HG03045 (cell line): ENCODE results near the gene RIOK1.
"Not testable (repeated sequence)": the region's sequence is repeated elsewhere in the genome, so short reads cannot be mapped to it uniquely, and the experiment has no call there.

Experiments
- ATAC-seq: cut with Tn5 transposase; IDR thresholded peaks from one replicate; pipeline ENCODE4 v1.9.1; 2021; ENCODE audit warnings: mild to moderate bottlenecking, moderate library complexity; ENCODE audit not compliant: unreplicated experiment

Gene RIOK1

GRCh38 chr6:7439228-7439627 is 49.6 kb downstream of the RIOK1 start:
- ATAC-seq = no peak

DNA sequence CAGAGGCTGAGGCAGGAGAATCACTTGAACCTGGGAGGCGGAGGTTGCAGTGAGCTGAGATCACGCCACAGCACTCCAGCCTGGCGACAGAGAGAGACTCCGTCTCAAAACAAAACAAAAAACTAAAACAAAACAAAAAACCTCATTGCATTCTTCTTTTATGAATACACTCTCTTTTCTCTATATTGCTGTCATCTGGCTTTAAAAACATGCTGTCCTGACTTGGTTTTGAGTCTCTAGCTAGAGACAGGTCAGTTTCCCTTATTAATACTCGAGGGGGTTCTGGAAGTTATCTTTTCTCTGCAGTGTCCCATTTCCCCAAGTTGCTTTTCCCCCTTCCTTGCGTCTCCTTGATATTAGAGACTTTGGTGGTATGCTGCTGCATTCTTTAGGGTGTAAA is 50.9 kb downstream of the RIOK1 start:
- ATAC-seq = no peak

DNA sequence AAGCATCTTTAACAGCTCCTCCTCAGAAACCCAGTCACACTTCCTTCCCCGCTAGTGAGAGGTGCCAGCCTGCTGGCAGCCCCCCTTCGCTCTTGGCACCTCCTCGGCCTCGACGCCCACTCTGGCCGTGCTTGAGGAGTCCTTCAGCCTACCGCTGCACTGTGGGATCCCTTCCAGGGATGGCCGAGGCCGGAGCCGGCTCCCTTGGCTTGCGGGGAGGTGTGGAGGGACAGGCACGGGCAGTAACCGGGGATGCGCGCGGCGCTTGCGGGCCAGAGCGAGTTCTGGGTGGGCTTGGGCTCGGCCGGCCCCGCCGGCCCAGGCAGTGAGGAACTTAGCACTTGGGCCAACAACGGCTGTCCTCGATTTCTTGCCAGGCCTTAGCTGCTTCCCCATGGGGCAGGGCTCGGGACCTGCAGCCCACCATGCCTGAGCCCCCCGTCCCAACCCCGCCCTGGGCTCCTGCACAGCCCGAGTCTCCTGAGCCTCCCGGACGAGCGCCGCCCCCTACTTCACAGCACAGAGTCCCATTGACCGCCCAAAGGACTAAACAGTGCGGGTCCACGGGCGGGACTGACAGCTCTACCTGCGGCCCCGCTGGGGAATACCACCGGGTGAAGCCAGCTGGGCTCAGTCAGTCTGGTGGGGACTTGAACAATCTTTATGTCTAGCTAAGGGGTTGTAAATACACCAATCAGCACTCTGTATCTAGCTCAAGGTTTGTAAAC is 51.6 kb downstream of the RIOK1 start:
- no peak for ATAC-seq

GRCh38 chr6:7442467-7442866 is 52.9 kb downstream of the RIOK1 start:
- no peak for ATAC-seq

GRCh38 chr6:7445101-7445500 is 55.5 kb downstream of the RIOK1 start:
- no peak for ATAC-seq

DNA sequence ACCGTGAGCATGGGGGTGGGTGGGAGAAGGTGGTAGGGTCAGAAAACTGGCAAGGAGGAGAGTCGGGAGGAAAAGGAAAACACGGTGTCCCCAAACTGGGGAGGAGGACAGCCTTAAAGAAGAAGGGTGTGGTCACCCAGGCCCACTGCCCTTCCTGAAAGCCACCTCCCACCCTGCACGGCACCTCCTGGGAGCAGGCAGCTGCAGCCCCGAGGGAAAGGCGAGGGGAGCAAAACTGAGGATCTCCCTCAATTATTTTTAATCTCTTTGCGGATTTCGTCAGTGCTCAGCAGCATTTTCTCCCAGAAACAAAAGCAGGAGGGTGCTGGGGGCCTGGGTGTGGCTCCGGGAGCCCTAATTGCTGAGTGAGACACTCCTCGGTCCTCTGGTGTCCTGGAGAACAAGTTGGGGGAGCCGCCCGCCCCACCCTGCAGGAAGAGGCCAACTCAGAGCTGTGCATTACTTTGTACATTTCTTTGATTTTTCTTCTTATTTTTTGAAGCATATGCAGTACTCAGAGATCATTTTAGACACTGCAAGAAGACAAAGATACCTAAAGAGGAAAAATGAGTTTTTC is 56.4 kb downstream of the RIOK1 start:
- ATAC-seq = no peak

DNA sequence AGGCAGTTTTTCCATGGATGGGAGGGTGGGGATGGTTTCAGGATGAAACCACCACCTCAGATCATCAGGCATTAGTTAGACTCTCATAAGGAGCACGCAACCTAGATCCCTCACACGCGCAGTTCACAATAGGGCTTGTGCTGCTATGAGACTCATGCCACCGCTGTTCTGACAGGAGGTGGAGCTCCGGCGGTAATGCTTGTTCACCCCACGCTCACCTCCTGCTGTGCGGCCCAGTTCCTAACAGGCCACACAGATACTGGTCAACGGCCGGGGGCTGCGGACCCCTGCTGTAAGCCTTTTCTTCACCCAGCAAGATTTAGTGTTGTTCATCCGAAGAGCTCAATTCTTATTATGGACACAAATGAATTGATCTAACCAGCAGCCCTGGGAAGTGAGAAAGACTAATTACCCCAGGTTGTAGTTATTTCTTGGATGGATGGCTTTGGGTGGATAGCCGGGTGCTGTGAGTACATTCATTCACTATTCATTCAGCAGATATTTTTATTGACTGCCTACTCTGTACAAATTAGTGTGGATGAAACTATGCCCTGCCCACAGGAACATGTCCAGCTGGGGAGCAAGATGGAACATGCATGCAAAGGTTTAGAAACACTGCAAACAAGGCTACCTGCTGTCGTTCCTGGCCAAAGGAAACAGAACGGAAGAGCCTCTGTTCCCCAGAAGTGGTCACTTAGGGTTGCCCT is 57.2 kb downstream of the RIOK1 start:
- ATAC-seq = no peak

DNA sequence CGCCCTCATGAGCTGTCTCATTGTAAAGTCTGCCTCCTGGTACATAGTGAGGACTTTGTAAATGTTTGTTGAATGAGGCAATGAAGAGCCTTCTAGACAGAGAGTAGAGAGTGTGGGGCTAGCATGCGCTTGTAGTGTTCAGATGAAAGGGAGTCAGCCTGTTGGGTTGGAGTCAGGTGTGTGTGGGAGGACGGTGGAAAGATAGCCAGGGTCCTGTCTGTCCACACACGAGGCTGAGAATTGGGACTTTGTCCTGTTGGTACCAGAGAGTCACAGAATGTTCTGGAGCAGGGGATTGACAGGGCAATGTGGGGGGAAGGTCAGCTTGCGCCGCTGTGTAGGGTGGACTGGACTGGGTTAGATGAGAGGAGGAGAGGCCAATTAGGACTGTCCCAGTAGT is 58.6 kb downstream of the RIOK1 start:
- no peak for ATAC-seq

- no peak for ATAC-seq
Measured at GRCh38 chr6:7449018-7449417, 59.4 kb downstream of the RIOK1 start.

DNA sequence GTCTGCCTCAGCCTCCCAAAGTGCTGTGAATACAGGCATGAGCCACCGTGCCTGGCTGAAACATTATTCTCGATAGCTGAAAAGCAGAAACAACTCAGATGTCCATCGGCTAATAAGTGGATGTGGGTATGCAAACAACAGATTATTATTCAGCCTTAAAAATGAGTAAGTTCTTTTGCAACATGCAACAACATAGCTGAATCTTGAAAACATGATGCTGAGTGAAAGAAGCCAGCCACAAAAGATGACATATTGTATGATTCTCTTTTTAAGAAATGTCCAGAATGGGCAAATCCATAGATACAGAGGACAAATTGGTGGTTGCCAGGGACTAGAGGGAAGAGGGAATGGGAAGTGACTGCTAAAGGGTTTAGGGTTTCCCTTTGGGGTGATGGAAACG is 61.7 kb downstream of the RIOK1 start:
- ATAC-seq = no peak

DNA sequence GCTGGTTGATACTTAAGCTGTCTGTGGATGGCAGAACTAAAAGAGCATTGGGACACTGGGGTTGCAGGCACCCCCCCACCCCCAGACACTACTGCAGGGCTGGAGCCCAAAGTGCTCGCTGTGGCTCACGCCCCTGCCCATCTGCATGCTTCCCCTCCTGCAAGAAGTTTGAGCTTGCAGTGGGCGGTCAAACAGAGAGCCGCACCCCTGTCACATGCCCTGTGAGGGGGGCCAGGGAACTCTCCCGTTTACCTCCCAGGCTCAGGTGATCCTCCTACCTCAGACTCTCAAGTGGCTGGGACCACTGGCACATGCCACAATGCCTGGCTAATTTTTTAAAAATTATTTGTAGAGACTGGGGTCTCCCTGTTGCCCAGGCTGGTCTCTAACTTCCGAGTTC is 63.3 kb downstream of the RIOK1 start:
- no peak for ATAC-seq

- no peak for ATAC-seq
Measured at GRCh38 chr6:7454696-7455358, 65.2 kb downstream of the RIOK1 start.

DNA sequence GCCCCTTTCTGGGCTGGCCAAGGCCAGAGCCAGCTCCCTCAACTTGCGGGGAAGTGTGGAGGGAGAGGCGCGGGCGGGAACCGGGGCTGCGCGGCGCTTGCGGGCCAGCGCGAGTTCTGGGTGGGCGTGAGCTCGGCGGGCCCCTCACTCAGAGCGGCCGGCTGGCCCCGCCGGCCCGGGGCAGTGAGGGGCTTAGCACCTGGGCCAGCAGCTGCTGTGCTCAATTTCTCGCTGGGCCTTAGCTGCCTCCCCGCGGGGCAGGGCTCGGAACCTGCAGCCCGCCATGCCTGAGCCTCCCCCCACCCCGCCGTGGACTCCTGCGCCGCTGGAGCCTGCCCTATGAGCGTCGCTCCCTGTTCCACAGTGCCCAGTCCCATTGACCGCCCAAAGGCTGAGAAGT is 66.7 kb downstream of the RIOK1 start:
- not testable (repeated sequence) for ATAC-seq

DNA sequence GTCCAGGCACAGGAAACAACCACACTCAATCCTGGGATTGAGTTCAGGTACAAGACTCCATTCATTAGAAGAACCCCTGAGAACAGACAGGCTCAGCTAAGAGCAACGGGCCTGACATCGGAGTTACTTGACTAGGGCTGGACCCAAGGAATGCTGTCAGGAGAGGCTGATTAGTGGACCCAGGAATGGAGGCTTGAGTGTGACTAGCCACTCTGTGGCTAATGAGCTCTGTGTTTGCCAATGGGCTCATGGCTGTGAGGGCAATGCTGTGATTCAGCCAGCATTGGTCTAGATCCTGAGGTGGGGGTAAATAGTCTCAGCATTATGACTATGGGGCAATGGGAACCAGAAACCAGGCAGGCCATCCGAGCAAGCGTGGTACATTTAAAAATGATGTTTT is 71.8 kb downstream of the RIOK1 start:
- no peak for ATAC-seq

DNA sequence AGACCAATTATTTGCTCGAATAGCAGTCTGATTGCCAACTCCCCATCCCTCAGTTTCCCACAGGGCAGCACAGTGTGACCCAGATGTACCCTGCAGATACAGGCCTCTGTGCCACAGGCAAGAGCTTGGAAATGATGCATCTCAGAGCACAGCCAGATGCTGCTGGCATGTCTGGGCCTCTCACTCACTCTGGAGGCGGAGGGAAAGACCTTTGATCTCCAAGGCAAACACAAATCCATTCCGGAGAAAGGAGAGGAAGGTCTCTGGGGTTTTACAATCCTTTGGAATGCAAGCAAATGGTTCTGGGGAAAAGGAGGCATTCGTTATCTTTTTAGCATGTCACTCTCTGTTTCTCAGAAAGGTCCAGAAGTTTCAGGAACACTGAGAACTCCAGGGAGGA is 74.2 kb downstream of the RIOK1 start:
- no peak for ATAC-seq

GRCh38 chr6:7467007-7467897 is 77.6 kb downstream of the RIOK1 start:
- no peak for ATAC-seq
